ENCODE data around the gene TMEM109.

DNA sequence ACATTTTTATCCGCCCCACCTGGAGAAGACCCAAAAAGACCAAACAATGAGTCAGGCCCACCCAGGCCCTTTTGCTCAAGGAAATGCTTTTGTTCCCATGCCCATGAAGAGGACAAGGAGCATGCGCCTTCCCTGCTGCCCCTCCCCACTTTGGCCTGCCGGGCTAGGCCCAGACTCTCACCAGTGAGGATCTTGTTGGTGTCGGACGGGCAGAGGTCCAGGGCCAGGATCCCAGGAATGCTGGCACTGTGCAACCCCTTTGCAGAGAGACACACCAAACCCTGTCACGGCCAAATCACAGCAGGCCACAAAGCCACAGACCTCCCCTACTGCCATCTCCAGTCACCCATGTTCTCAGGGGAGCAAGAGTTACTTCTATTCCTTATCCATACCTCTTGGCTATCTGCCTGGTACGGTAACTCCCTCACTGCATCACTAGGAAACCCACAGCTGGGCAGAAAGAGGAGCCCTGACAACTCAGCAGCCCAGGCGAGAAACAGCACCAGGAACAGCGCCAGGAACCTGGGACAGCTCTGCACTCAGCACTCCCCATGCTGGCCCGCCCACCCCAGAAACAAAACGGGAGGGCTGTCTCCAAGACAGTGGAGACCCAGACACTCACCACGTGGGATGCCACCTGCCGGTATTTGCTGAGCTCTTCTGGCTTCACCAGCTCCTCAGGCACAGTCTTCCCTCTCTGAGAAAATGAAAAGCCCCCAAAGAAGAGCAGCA, 13.1 kb upstream of the TMEM109 start:
- TF ChIP-seq CTCF (IDR thresholded peaks at IDR 0.05; ENCODE audit: insufficient read depth, low read depth, low read length) (no peak), EZH2 (IDR thresholded peaks at IDR 0.05; ENCODE audit: insufficient read depth, low read length) (no peak)

All from astrocyte (in vitro differentiated cells and primary cell).